ENCODE measurements around the gene EEF1G. TPM values are rescaled to one million over a fixed set of nuclear protein-coding genes. Genes with fewer than 3 reads are reported as not detected.

EEF1G gene
- total RNA-seq, 1 experiment from 2014 or later, result 2,008 TPM

- Histone ChIP-seq H3K4me1 (replicated peaks; ENCODE audit: insufficient read depth) (peaks cover 88% of the 10 kb centered on the region), H3K27ac (peak overlapping the region; percentile 92), H3K79me2 (ENCODE audit: low read depth) (peaks cover 25% of the 10 kb centered on the region), H3K4me3 (no peak overlapping the region; the same call in 1 of the 2 replicates), H3K4me2 (peak overlapping the region; percentile 95), H4K20me1 (ENCODE audit: insufficient read depth) (peaks cover 17% of the 10 kb centered on the region), H3K36me3 (ENCODE audit: low read depth) (peaks cover 16% of the 10 kb centered on the region), H3K27me3 (ENCODE audit: insufficient read depth, low read depth) (no peaks in the 10 kb centered on the region), H3K9me3 (ENCODE audit: insufficient read depth, low read depth) (no peaks in the 10 kb centered on the region), H3K9me2 (ENCODE audit: insufficient read depth) (no peaks in the 10 kb centered on the region), H2AFZ (no peak overlapping the region), H3F3A (ENCODE audit: insufficient read depth, low read depth) (peaks cover 89% of the 10 kb centered on the region)
- ChIA-PET POLR2A (ENCODE audit: unreplicated experiment) (interaction anchor here (0.5 to 1.7 kb wide), 5 partner anchors 8 to 87 kb away, joined by 3 to 10 read pairs (median 4); partner anchors contain the start of genes AHNAK and EEF1G), CTCF (interaction anchor here (1.8 kb wide), 1 partner anchor 130 kb away, joined by 12 read pairs; no protein-coding TSS in a partner anchor)
- intact Hi-C loops (cut with micrococcal nuclease; ENCODE audit: unreplicated experiment), result loop anchor here (5.0 kb wide), 2 partner anchors 38 to 288 kb away; partner anchors contain the start of gene TUT1
- BruUV-seq (replicated peaks), result TSS peak; percentile 67
- peak in 1 of 2 experiments; percentile 28 for DNase-seq
- TF ChIP-seq CTCF (conservative IDR thresholded peaks at IDR 0.05) (no peak), EZH2 (IDR thresholded peaks at IDR 0.05; ENCODE audit: low read depth) (no peak)
Observed at GRCh38 chr11:62554387-62555167, 19.1 kb downstream of the EEF1G start.

GRCh38 chr11:62553839-62554361 is 19.8 kb downstream of the EEF1G start:
- peaks cover 19% of the 10 kb centered on the region for H3K79me2 ChIP-seq (ENCODE audit: low read depth)
- CTCF ChIA-PET, result interaction anchor here (1.8 kb wide), 1 partner anchor 11 kb away, joined by 16 read pairs; no protein-coding TSS in a partner anchor
- peak overlapping the region; percentile 92 for H3K27ac ChIP-seq
- POLR2A ChIA-PET (ENCODE audit: unreplicated experiment), result interaction anchor here (0.6 to 1.7 kb wide), 6 partner anchors 10 to 45 kb away, joined by 3 to 10 read pairs (median 6); partner anchors contain the start of gene EEF1G
- no peak overlapping the region for H2AFZ ChIP-seq
- no peaks in the 10 kb centered on the region for H3K27me3 ChIP-seq (ENCODE audit: insufficient read depth, low read depth)
- no peaks in the 10 kb centered on the region for H3K9me3 ChIP-seq (ENCODE audit: insufficient read depth, low read depth)
- peak overlapping the region; percentile 31; the same call in 1 of the 2 replicates for H3K4me3 ChIP-seq
- BruUV-seq (replicated peaks), result no TSS peak
- H3K36me3 ChIP-seq (ENCODE audit: low read depth), result peaks cover 10% of the 10 kb centered on the region; the same call in 1 of the 2 replicates
- peaks cover 88% of the 10 kb centered on the region for H3K4me1 ChIP-seq (replicated peaks; ENCODE audit: insufficient read depth)
- intact Hi-C loops (cut with micrococcal nuclease; ENCODE audit: unreplicated experiment), result loop anchor here (5.0 kb wide), 2 partner anchors 38 to 288 kb away; partner anchors contain the start of gene TUT1
- H4K20me1 ChIP-seq (ENCODE audit: insufficient read depth), result peaks cover 11% of the 10 kb centered on the region
- H3K9me2 ChIP-seq (ENCODE audit: insufficient read depth), result no peaks in the 10 kb centered on the region
- DNase-seq, result peak; percentile 74 to 93
- H3F3A ChIP-seq (ENCODE audit: insufficient read depth, low read depth), result peaks cover 88% of the 10 kb centered on the region
- H3K4me2 ChIP-seq, result peak overlapping the region; percentile 95
- TF ChIP-seq EZH2 (IDR thresholded peaks at IDR 0.05; ENCODE audit: low read depth) (no peak), CTCF (conservative IDR thresholded peaks at IDR 0.05) (no peak)
